MM.1S (cell line): Measurements from ENCODE around the gene CELF2.

Experiments
- DNase-seq: peaks from one replicate; pipeline ENCODE4 v3.0.0-alpha.2; 2015
- H2AFZ ChIP-seq: fragments of 300-600 bp; sonication (generic); 2 replicates; pipeline ENCODE4 v1.6.0; 2016; ENCODE audit warnings: antibody characterized with exemption, low read length
- H3F3A ChIP-seq: fragments of 300-600 bp; sonication (generic); 2 replicates; pipeline ENCODE4 v1.6.1; 2016; ENCODE audit warnings: mild to moderate bottlenecking, antibody characterized with exemption, low read length, moderate library complexity, mixed read lengths; ENCODE audit not compliant: insufficient read depth
- H3K27ac ChIP-seq: fragments of 300-600 bp; sonication (generic); 2 replicates; pipeline ENCODE4 v1.5.1; 2016; ENCODE audit warnings: mild to moderate bottlenecking, low read length
- H3K27me3 ChIP-seq: fragments of 300-600 bp; sonication (generic); replicated peaks from 2 replicates; pipeline ENCODE4 v1.6.0; 2016; ENCODE audit warnings: low read length; ENCODE audit not compliant: insufficient read depth
- H3K36me3 ChIP-seq: fragments of 300-600 bp; sonication (generic); replicated peaks from 2 replicates; pipeline ENCODE4 v1.6.1; 2016; ENCODE audit warnings: mild to moderate bottlenecking, low read length, mixed read lengths; ENCODE audit not compliant: insufficient read depth
- H3K4me1 ChIP-seq: fragments of 300-600 bp; sonication (generic); 2 replicates; pipeline ENCODE4 v1.6.1; 2016; ENCODE audit warnings: low read length, mixed read lengths
- H3K4me2 ChIP-seq: fragments of 300-600 bp; sonication (generic); 2 replicates; pipeline ENCODE4 v1.6.0; 2016; ENCODE audit warnings: low read depth, low read length
- H3K4me3 ChIP-seq: fragments of 300-600 bp; sonication (generic); 2 replicates; pipeline ENCODE4 v1.5.1; 2016; ENCODE audit warnings: low read length, mixed read lengths
- H3K79me2 ChIP-seq: fragments of 300-600 bp; sonication (generic); 2 replicates; pipeline ENCODE4 v1.6.1; 2016; ENCODE audit warnings: mixed run types, low read length, mixed read lengths
- H3K9ac ChIP-seq: fragments of 300-600 bp; sonication (generic); 2 replicates; pipeline ENCODE4 v1.6.1; 2016; ENCODE audit warnings: low read length, mixed read lengths
- H3K9me2 ChIP-seq: fragments of 300-600 bp; sonication (generic); replicated peaks from 2 replicates; pipeline ENCODE4 v1.6.1; 2016; ENCODE audit warnings: mild to moderate bottlenecking, low read length, mixed read lengths; ENCODE audit not compliant: insufficient read depth
- H3K9me3 ChIP-seq: fragments of 300-600 bp; sonication (generic); replicated peaks from 2 replicates; pipeline ENCODE4 v1.6.1; 2016; ENCODE audit warnings: mild to moderate bottlenecking, low read length, mixed read lengths; ENCODE audit not compliant: insufficient read depth
- H4K20me1 ChIP-seq: fragments of 300-600 bp; sonication (generic); 2 replicates; pipeline ENCODE4 v1.6.1; 2016; ENCODE audit warnings: mild to moderate bottlenecking, low read length, moderate library complexity, mixed read lengths; ENCODE audit not compliant: insufficient read depth
- EZH2 ChIP-seq: fragments of 300-600 bp; sonication (generic); optimal IDR thresholded peaks from 2 replicates; pipeline ENCODE3; 2017; ENCODE audit warnings: low read depth, mild to moderate bottlenecking, antibody characterized with exemption, low read length, mixed read lengths
- EZH2phosphoT487 ChIP-seq: fragments of 300-600 bp; sonication (generic); IDR thresholded peaks from 2 replicates; pipeline ENCODE4 v1.6.1; 2018; ENCODE audit warnings: antibody characterized with exemption, low read length
- TF ChIP-seq, protein P1 (sequence below): fragments of 300-600 bp; sonication (generic); IDR thresholded peaks from 2 replicates; pipeline ENCODE4 v1.5.1; 2016; ENCODE audit warnings: antibody characterized with exemption, low read length, mixed read lengths

CELF2 gene

DNA sequence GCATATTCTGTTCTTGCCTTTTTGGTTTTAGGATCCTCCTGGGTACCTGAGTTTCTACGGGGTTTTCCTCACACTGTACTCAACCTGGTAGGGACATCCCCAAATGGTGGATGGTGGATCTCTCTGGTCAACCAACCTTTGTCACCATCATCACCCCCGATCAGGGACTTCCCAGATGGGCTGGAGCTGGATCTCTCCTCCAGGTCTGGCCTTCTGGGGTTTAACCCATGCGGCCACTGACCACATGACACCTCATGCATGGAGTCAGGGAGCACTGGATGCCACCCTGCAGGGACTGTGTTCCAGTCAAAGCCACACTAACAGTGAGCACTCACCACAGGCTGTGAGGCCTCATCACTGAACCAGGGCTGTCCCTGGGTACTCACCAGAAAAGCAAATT is 80.0 kb downstream of the CELF2 start:
- no peak overlapping the region for H3K27ac ChIP-seq
- TF ChIP-seq EZH2 (no peak), EZH2phosphoT487 (no peak)
- TF ChIP-seq, protein P1, sequence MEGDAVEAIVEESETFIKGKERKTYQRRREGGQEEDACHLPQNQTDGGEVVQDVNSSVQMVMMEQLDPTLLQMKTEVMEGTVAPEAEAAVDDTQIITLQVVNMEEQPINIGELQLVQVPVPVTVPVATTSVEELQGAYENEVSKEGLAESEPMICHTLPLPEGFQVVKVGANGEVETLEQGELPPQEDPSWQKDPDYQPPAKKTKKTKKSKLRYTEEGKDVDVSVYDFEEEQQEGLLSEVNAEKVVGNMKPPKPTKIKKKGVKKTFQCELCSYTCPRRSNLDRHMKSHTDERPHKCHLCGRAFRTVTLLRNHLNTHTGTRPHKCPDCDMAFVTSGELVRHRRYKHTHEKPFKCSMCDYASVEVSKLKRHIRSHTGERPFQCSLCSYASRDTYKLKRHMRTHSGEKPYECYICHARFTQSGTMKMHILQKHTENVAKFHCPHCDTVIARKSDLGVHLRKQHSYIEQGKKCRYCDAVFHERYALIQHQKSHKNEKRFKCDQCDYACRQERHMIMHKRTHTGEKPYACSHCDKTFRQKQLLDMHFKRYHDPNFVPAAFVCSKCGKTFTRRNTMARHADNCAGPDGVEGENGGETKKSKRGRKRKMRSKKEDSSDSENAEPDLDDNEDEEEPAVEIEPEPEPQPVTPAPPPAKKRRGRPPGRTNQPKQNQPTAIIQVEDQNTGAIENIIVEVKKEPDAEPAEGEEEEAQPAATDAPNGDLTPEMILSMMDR = no peak
- no peak overlapping the region for H2AFZ ChIP-seq
- H3K4me2 ChIP-seq = no peak overlapping the region
- no peaks in the 10 kb centered on the region for H3K27me3 ChIP-seq
- no peak overlapping the region for H3K4me3 ChIP-seq
- H3K9ac ChIP-seq = no peak overlapping the region
- H3K4me1 ChIP-seq = no peaks in the 10 kb centered on the region
- H3K9me3 ChIP-seq = no peaks in the 10 kb centered on the region
- no peaks in the 10 kb centered on the region for H4K20me1 ChIP-seq
- no peaks in the 10 kb centered on the region for H3K9me2 ChIP-seq
- no peak for DNase-seq
- H3F3A ChIP-seq = no peaks in the 10 kb centered on the region
- H3K36me3 ChIP-seq = no peaks in the 10 kb centered on the region
- H3K79me2 ChIP-seq = peaks cover 94% of the 10 kb centered on the region

DNA sequence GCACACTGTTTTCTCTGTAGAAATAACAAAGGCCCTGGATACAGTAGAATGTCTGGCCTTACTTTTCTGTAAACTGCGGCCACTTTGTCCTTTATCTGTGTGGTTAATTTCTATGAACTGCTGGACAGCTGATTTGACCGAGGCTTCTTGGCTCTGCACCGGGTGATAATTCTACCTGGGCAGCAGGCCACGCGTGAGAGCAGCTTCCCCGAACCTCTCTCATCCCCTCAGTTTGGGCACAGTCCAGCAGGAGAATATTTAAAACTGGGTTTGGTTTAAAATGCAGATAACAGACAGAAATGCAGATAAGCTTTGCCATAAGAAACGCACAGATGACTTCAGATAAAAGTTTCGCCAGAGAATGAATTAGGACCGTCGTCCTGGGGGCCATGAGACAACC is 81.0 kb downstream of the CELF2 start:
- Histone ChIP-seq H2AFZ (no peak overlapping the region), H3K9me2 (no peaks in the 10 kb centered on the region), H3K27ac (no peak overlapping the region), H3K79me2 (peaks cover 96% of the 10 kb centered on the region), H3K27me3 (no peaks in the 10 kb centered on the region), H3K9me3 (no peaks in the 10 kb centered on the region), H4K20me1 (no peaks in the 10 kb centered on the region), H3K4me3 (no peak overlapping the region), H3F3A (no peaks in the 10 kb centered on the region), H3K4me1 (no peaks in the 10 kb centered on the region), H3K36me3 (no peaks in the 10 kb centered on the region), H3K4me2 (no peak overlapping the region), H3K9ac (no peak overlapping the region)
- DNase-seq = no peak
- TF ChIP-seq EZH2 (no peak), EZH2phosphoT487 (no peak)
- TF ChIP-seq, protein P1 = no peak

DNA sequence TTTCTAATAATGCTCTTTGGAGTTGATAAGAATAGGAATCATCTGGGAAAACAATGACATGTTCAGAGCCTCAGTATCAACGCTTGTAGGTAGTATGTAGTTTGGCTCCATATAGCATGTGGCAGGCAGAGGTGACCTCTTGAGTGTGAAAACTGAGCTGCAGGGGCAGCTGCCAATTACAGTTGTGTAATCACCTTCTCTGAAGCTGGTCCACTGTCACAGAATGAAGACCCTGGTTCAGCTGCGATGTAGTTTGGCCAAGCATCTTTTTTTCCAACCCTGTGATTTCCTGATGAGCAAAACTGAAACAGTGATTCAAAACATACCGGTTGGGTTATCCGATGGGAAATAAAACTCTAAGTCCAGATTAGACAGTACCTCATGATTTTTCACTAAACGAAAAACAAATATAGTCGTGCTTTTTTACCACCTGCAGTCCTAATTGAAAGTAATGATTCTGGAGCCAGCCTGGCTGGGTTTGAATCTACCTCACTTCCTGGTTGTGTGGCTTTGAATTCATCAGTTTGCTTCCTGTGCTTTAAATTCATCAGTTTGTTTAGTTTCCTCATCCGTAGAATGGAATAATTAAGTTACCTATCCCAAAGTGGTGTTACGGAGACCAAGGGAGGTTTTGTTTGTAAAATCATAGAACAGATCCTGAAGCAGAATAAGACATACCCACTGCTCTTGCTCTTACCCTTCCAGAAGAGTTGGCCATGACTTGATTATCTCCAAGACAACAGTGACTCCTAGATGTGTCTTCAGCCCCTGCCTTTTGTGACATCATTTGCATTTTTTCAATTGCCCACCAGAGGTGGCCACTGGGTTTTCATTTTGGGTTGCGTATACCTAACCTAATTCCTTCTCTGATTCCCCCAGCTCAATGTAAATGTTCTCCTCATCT is 87.4 kb downstream of the CELF2 start:
- Histone ChIP-seq H3K9me3 (no peaks in the 10 kb centered on the region), H3K9me2 (no peaks in the 10 kb centered on the region), H3K27ac (no peak overlapping the region), H3K4me2 (no peak overlapping the region), H3K79me2 (peaks cover 93% of the 10 kb centered on the region), H4K20me1 (no peaks in the 10 kb centered on the region), H2AFZ (no peak overlapping the region), H3F3A (no peaks in the 10 kb centered on the region), H3K36me3 (no peaks in the 10 kb centered on the region), H3K9ac (no peak overlapping the region), H3K27me3 (no peaks in the 10 kb centered on the region), H3K4me3 (no peak overlapping the region), H3K4me1 (no peaks in the 10 kb centered on the region)
- DNase-seq = no peak
- TF ChIP-seq EZH2 (no peak), EZH2phosphoT487 (no peak)
- TF ChIP-seq, protein P1 = no peak
